Esophagus mucosa (tissue), 1 donor: Measurements from ENCODE around the gene KIFC1. TPM values are rescaled to one million over a fixed set of nuclear protein-coding genes. Genes with fewer than 3 reads are reported as not detected.
A peak's percentile ranks its signal among the peaks of the same experiment; 100 is the strongest.
"Not testable (repeated sequence)": the region's sequence is repeated elsewhere in the genome, so short reads cannot be mapped to it uniquely, and the experiment has no call there.

Source experiments
- ATAC-seq: fragments of 200-7000 bp; cut with Tn5 transposase; one replicate; pipeline ENCODE4 v1.9.1; 2020
- total RNA-seq: library from RNA; stranded (reverse); gene quantifications from one replicate; pipeline ENCODE4 v1.2.4, GENCODE V29; 2023
- donor health status: DM: yes; HTN: yes; CAD: no.

The KIFC1 gene
- 19.0 TPM for total RNA-seq

GRCh38 chr6:33391278-33391921 lies at the start of gene KIFC1:
KIFC1 (plus strand) TSS chr6:33391823; CDS start chr6:33391986, 163 bp downstream.
- ATAC-seq: peak; percentile 96

- peak; percentile 26 for ATAC-seq
These were observed 48.0 kb upstream of the KIFC1 start for GRCh38 chr6:33343606-33343952.

GRCh38 chr6:33343953-33344611 lies 47.5 kb upstream of the KIFC1 start:
- ATAC-seq: peak; percentile 68

GRCh38 chr6:33344701-33345697 lies 46.6 kb upstream of the KIFC1 start:
- peak; percentile 53 for ATAC-seq

- not testable (repeated sequence) for ATAC-seq
These were observed 44.7 kb upstream of the KIFC1 start for GRCh38 chr6:33346972-33347371.

GRCh38 chr6:33347816-33348215 lies 43.8 kb upstream of the KIFC1 start:
- ATAC-seq: no peak

GRCh38 chr6:33355860-33356259 lies 35.8 kb upstream of the KIFC1 start:
- peak; percentile 49 for ATAC-seq

- ATAC-seq: no peak
These were observed 35.3 kb upstream of the KIFC1 start for GRCh38 chr6:33356295-33356694.

- ATAC-seq: peak; percentile 22
These were observed 34.3 kb upstream of the KIFC1 start for GRCh38 chr6:33357160-33357871.

GRCh38 chr6:33359331-33359730 lies 32.3 kb upstream of the KIFC1 start:
- ATAC-seq: no peak

GRCh38 chr6:33363486-33363885 lies 28.1 kb upstream of the KIFC1 start:
- not testable (repeated sequence) for ATAC-seq

GRCh38 chr6:33364475-33365205 lies 27.0 kb upstream of the KIFC1 start:
- ATAC-seq: peak; percentile 24

GRCh38 chr6:33365206-33365971 lies 26.2 kb upstream of the KIFC1 start:
- ATAC-seq: peak; percentile 25

- ATAC-seq: no peak
These were observed 24.5 kb upstream of the KIFC1 start for GRCh38 chr6:33367009-33367714.

GRCh38 chr6:33367715-33368025 lies 24.0 kb upstream of the KIFC1 start:
- not testable (repeated sequence) for ATAC-seq

- not testable (repeated sequence) for ATAC-seq
These were observed 19.7 kb upstream of the KIFC1 start for GRCh38 chr6:33371901-33372300.

- no peak for ATAC-seq
These were observed 19.0 kb upstream of the KIFC1 start for GRCh38 chr6:33372526-33373123.

GRCh38 chr6:33373960-33374910 lies 17.4 kb upstream of the KIFC1 start:
- peak; percentile 35 for ATAC-seq
